Stromal cell of bone marrow (primary cell): Measurements from ENCODE around the gene MYRF.

Experiments used
- DNase-seq: peaks from one replicate; pipeline ENCODE4 v3.0.0-alpha.2; 2012; ENCODE audit warnings: low read depth

Gene MYRF

DNA sequence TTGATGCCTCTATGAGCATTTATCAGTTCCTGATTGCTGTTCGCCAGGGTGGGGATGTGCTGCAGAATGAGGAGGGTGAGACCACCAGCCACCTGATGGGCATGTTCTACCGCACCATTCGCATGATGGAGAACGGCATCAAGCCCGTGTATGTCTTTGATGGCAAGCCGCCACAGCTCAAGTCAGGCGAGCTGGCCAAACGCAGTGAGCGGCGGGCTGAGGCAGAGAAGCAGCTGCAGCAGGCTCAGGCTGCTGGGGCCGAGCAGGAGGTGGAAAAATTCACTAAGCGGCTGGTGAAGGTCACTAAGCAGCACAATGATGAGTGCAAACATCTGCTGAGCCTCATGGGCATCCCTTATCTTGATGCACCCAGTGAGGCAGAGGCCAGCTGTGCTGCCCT is 43.0 kb downstream of the MYRF start:
- DNase-seq = no peak

DNA sequence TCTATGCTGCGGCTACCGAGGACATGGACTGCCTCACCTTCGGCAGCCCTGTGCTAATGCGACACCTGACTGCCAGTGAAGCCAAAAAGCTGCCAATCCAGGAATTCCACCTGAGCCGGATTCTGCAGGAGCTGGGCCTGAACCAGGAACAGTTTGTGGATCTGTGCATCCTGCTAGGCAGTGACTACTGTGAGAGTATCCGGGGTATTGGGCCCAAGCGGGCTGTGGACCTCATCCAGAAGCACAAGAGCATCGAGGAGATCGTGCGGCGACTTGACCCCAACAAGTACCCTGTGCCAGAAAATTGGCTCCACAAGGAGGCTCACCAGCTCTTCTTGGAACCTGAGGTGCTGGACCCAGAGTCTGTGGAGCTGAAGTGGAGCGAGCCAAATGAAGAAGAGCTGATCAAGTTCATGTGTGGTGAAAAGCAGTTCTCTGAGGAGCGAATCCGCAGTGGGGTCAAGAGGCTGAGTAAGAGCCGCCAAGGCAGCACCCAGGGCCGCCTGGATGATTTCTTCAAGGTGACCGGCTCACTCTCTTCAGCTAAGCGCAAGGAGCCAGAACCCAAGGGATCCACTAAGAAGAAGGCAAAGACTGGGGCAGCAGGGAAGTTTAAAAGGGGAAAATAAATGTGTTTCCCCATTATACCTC is 43.6 kb downstream of the MYRF start:
- no peak for DNase-seq

DNA sequence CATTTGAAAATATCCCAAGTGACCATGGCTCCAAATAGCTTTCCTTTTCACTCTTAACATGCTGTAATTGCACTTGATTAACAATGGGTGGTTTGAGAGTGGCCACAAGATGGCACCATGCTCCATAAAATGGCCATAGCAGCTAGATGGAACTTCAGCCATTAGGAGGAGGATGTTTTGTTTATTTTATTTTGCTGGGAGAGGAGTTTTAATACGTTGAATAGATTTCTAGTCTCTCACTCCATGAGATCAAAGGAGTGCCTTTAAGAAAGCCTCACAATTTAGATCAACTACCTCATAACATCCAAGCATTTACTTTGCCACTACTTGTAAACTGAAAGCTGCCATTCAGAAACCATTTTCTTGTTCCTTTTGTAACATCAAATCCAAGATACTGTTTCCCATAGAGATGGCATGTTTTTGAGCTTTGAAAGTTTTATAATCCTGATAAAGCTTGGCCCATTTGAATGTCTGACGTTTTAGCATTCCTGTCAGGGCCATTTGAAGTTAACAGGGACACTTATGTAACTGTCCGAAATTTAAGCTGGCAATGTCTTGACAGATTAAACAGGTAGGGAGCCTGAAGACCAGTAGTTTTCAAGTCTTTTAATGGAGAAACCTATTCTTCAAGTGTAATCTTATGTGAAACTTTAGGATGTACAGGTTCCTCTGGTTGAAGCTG is 45.0 kb downstream of the MYRF start:
- DNase-seq = peak; percentile 72

DNA sequence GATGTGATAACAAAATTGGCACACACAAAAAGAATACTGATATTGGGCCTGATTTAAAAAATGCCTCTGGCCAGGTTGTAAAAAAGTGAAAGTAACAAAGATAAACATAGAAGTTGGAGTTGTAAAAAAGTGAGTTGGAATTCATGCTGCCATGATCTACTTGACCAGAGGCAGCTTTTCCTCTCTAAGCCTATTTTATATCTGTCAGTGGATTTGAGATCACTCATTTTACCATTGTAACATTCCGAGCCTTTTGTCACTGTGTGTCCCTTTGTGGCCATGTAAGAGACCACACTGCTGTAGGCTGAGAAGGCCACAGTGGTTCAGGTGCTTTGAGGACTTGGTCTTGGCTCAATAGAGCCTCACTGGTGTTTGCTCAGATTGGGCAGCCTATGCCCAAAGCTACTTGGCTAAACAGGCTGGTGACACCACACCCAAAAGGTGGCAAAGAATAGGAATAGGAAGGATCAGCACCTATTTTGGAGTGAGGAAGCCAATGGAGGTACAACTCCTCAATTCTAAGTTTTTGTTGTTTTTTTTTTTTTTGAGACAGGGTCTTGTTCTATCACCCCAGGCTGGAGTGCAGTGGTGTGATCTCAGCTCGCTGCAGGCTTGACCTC is 47.3 kb downstream of the MYRF start:
- DNase-seq = no peak

DNA sequence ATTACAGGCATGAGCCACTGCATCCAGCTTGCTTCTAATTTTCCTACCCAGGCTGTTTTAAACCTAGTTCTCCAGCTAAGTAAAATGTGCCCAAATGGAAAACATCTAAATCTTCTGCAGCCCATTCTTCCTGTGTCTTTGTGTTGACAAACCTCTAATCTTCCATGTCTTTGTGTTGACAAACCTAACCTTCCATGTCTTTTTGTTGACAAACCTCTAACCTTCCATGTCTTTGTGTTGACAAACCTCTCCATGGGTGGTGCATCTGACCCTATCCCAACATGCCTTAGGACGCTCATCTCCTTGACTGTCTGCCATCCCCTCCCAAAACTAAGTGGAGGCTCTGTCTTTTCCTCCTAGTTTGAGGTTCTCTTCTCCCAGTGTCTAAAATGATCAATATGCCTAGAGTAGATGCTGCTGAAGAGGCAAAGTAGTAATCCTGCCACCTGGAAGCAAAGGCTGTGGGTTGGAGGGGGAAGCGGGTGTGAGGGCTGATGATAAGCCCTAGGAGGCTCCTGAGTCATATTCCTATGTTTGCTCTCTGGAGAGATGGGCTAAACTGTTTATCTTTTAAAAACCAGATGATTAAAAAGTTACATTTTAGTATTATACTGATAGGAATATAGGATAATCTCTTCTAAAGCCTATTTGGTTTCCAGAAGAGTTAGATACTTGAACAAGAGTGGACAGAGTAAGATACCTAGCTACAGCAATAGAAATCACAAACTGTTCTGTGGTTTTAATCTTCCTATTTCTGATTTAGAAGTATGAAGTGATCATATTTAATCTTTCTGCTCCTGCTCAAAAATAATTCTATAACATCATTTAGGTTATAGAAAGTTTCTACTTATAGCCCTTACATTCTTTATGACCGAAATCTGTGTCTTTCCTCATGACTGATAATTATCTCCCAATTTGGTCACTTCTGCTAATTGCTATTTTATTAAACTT is 48.2 kb downstream of the MYRF start:
- DNase-seq = no peak

DNA sequence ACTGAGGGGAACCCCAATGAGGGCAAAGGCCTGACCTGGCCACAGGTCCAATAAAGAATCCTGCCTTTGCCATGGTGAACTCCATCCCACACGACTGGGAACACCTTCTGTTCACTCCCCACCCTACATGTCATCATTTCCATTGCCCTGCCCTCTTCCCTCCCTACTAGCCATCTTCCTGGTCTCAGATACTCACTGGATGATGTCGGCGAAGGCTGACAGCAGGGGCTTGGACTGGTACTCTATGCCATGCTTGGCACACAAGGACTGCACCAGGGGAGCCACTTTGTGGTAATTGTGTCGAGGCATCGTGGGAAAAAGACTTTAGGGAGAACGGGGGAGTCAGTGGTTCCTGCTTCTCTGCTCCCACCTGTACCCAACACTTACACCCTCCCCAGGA is 50.2 kb downstream of the MYRF start:
- DNase-seq = no peak

DNA sequence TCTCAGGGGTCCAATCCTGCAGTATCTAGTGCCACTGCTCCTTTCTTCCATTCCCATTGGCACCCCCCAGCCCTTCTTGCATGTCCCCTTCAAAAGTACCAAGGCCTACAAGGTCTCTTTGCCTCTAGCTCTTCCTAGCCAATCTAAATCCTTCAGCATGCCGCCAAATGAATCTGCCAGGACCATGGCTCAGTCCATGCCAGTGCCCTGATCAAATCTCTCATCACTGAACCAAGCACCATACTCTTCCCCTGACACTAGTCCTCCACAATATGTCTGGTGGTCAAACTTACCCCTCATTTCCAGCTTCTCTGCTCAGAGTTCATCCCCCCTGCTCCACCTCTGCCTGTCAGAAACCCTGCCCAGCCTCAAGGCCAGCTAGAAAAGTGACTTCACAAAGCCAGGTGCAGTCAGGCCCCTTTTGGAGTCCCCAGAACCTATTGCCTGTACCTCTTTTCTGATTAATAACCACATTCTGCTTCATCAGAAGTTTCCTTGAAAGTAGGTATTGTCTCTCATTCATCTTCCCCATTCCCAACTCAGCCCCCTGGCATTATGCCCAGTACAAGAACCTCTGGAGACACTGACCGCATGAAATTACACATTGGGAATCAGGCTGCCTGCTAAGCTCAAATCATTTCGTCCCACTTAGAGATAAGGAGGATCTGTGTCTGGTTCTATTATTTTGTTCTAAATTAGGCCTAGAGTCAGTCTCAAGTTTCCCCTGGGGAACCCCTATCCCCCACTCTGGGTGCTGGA is 51.6 kb downstream of the MYRF start:
- no peak for DNase-seq

DNA sequence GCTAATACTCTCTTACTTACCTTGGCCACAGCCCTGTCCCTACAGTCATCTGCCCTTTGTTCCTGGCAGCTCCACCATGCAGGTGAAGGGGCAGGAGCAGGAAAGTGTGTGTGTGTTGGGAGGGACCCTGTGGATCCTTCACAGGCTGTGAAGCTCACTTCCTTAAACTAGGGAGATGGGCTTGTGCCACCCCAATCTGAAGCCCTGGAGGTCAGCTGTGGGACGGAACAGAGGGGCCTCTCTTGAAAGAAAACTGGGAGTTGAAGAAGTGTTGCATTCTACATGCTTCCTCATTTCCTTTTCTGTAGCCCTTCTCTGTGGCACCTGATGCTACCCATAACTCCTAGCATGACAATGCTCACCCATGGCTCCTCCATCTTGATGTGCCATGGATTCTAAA is 52.7 kb downstream of the MYRF start:
- DNase-seq = no peak

DNA sequence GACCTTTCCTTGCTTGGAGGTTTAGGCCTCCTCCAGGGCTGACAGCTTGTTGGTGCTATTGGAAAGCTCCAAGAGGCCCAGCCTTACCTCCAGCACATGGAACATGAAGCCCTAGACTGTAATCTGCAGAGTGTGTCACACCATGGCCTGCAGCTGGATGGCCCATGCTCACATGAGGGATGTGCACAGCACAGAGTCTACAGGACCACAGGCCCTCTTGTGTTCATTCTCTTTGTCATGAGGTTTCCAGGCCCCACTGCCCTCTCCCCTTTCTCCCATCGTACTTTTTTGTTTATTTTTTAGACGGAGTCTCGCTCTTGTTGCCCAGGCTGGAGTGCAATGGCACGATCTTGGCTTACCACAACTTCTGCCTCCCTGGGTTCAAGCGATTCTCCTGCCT is 54.3 kb downstream of the MYRF start:
- no peak for DNase-seq

DNA sequence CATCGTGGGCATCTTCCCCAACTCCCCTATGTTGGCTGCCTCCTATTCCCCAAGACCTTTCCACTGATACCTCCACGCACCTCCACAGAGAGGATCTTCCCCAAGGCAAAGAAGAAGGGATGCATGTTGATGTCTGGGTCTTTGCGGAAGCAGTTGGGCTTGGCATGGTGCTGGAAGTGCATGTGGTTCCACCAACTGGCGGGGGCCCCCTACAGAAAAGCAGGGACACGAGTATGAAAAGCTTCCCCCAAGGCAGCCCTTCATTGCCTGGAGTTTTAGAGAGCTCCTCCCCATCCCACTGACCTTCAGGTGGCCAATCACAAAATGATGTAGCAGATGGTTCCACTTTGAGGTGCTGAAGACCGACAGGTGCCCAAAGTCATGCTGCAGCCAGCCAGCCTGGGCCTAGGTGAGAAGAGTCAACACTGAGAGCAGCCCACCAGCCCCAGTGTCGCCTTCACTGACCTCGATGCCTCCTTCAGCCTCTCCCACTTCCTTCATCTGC is 58.3 kb downstream of the MYRF start:
- no peak for DNase-seq

DNA sequence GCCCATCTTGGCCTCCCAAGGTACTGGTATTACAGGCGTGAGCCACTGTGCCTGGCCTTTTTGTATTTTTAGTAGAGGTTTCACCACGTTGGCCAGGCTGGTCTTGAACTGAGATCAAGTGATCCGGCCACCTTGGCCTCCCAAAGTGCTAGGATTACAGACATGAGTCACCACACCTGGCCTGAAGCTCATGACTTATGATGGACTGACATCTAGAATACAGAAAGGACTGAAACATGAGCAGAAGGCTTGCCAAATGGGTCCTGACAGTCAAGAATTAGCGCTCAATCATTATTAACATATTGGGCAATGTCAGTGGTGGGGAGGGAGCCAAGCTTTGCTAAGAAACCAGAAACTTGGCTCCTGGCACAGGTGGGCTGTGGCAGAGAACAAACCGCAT is 59.4 kb downstream of the MYRF start:
- DNase-seq = no peak

DNA sequence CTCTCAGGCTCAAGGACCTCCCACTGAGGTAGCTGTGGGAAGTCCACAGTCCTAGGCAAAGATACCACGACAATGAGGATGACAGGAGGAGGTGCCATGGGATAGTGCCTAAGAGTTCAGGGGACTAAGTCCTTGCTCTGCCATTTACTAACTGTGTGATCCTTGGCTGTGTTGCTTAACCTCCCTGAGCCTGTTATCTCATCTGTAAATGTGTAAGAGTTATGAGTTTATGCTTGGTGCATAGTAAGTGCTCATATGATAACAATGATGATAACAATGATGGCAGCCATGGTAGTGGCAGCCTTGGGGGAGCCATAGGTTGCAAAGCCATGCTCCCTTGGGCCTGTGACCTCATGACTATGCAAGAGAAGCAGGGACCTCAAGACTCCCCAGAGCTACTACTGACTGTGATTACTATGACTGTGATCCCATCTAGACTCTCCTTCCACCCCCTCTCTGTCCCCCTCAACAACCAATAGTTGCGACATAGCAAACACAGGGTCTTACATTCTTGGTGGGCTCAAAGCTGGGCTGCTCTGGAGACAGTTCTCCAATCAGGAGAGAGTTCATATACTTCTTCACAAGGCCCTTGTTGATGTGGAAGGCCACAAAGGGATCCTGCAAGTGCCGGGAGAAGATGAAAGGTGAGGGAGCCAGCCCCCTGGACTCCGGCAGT is 60.4 kb downstream of the MYRF start:
- DNase-seq = no peak

DNA sequence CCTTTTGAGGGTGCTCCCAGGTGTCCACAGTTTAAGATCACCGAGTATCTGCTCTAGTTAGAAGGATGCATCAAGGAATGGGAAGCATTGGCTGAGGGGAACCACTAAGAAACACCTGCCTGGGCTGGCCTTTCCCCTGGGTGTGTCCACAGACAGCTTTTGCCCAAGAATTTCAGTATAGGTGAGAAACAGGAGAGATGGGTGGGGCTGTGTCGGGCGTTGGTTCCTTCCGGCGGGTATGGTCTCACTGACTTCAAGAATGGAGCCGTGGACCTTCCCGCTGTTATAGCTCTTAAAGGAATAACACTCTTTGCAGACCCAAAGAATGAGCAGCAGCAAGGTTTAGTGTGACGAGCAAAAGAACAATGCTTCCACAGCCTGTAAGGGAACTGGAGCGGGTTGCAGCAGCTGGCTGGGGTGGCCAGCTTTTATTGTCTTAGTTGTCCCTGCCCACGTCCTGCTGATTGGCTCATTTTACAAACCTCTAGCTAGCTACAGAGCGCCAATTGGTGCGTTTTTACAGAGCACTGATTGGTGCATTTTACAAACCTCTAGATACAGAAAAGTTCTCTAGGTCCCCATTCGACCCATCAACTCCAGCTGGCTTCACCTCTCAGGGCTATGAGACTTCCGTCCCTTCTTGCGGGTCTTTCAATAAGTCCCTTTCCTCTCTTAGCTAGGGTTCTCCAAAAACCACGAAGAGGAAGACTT is 62.0 kb downstream of the MYRF start:
- no peak for DNase-seq

DNA sequence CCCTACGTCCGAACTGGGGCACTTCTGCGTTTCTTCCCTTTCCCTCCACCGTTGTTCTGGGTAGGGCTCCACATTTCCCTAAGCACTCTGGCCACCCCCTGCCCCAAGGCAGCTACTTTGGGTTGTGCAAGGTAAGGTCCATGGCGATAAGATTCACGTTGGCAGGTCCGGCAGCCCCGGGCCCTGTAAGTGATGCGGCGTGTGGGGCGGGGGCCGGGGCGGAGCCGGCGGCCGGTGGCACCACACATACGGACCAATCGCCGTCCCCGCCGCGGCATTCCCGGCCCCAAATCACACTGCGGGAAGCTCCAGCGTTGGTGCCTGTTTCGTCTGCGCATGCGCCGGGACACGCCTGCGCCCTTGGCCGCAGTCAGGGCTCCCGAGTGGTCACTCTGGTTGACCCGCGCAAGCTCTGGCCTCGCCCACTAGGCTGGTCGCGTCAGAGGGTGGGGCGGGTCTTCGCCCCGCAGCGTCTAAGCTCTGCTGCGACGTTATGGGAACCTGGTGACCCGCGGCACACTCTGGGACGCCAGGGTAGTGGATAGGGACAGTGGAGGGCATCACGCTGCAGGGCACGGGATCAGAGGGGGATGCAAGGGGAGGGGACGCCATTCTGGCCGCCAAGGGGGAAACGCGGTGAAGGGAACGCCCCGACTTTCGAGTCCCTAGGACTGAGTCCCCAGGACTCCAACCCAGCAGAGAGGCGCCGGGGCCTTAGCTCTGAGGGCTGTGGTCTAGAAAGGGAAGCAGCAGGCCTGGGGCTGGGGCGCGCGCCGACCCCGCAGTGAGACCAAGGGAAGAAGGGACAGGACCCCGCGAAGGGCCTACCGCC is 62.7 kb downstream of the MYRF start:
- peak; percentile 93 for DNase-seq

DNA sequence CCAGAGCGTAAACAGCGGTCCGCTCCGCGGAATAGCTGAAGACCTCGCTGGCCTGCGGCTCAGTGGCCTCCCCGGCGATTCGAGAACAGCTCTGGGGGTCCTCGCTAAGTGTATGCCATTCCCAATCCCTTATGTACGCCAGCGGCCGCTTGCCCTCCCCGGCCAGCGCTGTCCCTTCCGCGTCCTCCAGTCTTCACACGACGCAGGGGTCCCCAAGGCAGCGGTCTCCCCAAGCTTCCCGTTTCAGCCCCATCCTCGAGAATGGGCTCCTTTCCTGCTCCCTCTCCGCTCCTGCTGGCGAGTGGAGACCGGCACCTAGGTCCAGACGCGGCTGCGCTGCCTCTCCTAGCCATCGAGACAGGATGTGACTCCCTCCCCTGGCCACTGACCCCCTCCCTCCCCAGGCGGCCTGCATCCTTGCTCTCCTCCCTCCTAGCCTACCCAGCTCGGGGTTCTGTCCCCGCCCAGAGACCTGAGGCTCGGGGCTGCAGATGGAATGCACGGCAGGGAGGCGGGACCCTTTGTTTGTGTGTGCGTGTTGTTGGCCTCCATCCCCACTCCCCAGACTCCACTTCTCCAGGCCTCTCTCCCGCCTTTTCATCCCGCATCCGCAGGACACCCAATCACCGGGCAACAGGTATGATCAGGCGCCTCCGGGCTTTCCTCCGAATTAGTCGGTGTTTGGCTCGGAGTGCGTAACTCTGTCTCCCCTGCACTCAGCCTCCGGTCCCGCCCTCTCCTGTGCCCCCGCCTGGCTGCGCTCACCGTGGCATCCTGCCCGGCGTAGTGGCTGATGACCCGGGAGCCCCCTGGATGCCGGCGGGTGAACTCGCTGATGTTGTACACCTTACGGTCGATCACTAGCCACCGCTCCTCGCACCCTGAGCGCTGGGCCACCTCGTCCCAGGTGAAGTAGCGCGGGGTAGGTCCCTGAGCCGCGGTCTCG is 63.6 kb downstream of the MYRF start:
- DNase-seq = no peak

DNA sequence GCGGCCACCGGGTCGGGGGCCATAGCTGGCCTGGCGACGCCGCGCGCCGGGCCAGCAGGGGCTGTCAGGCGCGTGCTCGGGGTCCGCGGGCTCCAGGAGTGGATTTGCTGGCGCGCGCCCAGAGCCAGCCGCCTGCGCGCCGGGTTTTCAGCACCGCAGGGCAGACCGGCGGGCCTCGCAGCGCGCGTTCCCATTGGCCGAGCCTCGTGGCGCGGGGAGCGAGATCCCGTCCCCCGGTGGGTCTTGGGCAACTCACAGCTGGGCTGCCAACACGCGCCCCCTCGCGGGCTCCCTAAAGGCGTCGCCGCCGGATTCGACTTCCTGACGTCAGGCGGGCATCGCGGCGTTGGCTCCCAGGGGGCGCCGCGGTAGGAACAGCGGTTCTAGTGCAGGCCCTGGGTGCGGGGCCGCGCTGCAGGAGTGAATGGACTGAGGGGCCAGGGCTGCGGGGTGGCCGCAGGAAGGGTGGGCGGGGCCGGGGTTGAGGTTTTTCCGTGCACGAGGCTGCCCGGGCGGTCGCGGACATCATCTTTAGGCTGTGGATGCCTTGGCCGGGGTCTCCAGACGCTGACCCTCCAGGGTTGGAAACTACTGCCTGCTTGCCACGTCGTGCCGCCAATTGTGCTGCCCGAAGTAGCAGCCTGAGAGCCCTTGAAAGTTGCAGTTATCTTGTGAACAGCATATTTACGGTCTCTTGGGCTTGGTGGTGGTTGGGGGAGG is 64.5 kb downstream of the MYRF start, which contains the start of gene FADS1:
Gene FADS1, minus strand, starts transcription at position 268 of the 720 bp plus-strand sequence. Its CDS starts 74 bp downstream, at position 194.
- DNase-seq = peak; percentile 76

DNA sequence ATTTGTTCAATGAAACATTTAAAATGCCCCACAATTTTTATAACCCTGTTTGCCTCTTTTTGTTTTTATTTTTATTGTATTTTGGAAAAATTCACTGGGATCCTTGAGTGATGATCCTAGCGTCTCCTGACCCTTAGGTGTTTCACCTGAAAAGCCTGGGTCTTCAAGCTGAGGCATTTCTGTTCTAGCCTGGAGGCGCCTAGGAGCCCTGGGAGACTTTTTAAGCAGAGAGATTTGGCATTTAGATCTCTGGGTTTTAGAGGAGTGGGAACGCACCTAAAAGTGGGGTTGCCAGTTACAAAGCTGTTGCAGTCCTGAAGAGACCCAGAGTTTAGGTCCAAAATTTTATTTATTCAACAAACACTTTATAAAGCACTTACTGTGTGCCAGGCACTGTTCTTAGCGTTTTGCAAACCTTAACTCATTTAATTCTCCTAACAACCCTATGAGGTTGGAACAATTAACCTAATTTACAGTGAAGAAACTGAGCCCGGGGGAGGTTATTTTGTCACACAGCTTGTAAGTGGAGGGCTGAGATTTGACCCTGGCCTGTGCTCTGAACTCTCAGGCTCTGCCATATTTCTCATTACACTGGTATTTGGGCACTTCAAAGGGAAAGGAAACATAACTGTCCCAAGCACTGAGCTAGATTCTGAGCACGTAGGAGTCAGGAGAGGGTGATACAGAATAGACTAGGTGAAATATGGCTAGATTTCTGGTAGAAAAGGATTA is 65.2 kb downstream of the MYRF start:
- DNase-seq = no peak
